ENCODE data around the gene MROH2A. TPM values are rescaled to one million over a fixed set of nuclear protein-coding genes. Genes with fewer than 3 reads are reported as not detected.

Gene MROH2A
- total and polyA plus RNA-seq, 10 donors: 0.27 to 1.5 (median 0.43) TPM; not detected in 7

- H3K27me3 ChIP-seq (replicated peaks in 1 of 7): no peaks in the 10 kb centered on the region
- WGBS, 5 donors: 85 to 93% (median 92%) methylated on average over 9 of the region's 9 CpGs
- no peak overlapping the region for H3K27ac ChIP-seq
- intact Hi-C loops (cut with DNase I; ENCODE audit: low total_unique reads): no loop called here
- H3K9me3 ChIP-seq: no peaks in the 10 kb centered on the region
- H3K4me3 ChIP-seq: no peak overlapping the region
- peaks cover 0 to 91% (median 0%) of the 10 kb centered on the region in 6 donors for H3K36me3 ChIP-seq
- no peaks in the 10 kb centered on the region for H3K4me1 ChIP-seq
- TF ChIP-seq POLR2A (IDR thresholded peaks at IDR 0.05) (no peak), POLR2AphosphoS5 (IDR thresholded peaks at IDR 0.05) (no peak), CTCF (IDR thresholded peaks at IDR 0.05 in 8 of 11, conservative IDR thresholded peaks at IDR 0.05 in 3 of 11) (no peak)
- peak; percentile 30 for DNase-seq
These were observed 59.6 kb downstream of the MROH2A start for GRCh38 chr2:233837694-233838229.

GRCh38 chr2:233838251-233838650 lies 60.1 kb downstream of the MROH2A start:
- peak; percentile 20 for DNase-seq
- Histone ChIP-seq H3K4me1 (no peaks in the 10 kb centered on the region), H3K4me3 (no peak overlapping the region), H3K36me3 (peaks cover 0 to 96% (median 0%) of the 10 kb centered on the region in 6 donors), H3K27ac (no peak overlapping the region), H3K27me3 (replicated peaks in 1 of 7) (no peaks in the 10 kb centered on the region), H3K9me3 (no peaks in the 10 kb centered on the region)
- intact Hi-C loops (cut with DNase I; ENCODE audit: low total_unique reads): no loop called here
- 80 to 94% (median 88%) methylated on average over 7 of the region's 7 CpGs for WGBS, 5 donors
- TF ChIP-seq POLR2AphosphoS5 (IDR thresholded peaks at IDR 0.05) (no peak), CTCF (IDR thresholded peaks at IDR 0.05 in 8 of 11, conservative IDR thresholded peaks at IDR 0.05 in 3 of 11) (no peak), POLR2A (IDR thresholded peaks at IDR 0.05) (no peak)

GRCh38 chr2:233838726-233839446 lies 60.8 kb downstream of the MROH2A start:
- 87 to 95% (median 92%) methylated on average over 12 of the region's 12 CpGs for WGBS, 5 donors
- no peak for TF ChIP-seq POLR2A (IDR thresholded peaks at IDR 0.05)
- TF ChIP-seq POLR2AphosphoS5 (IDR thresholded peaks at IDR 0.05): no peak
- TF ChIP-seq CTCF (IDR thresholded peaks at IDR 0.05 in 8 of 11, conservative IDR thresholded peaks at IDR 0.05 in 3 of 11): no peak
- Histone ChIP-seq H3K4me1 (no peaks in the 10 kb centered on the region), H3K27me3 (replicated peaks in 1 of 7) (no peaks in the 10 kb centered on the region), H3K9me3 (no peaks in the 10 kb centered on the region), H3K27ac (no peak overlapping the region), H3K36me3 (peaks cover 0 to 100% (median 0%) of the 10 kb centered on the region in 6 donors), H3K4me3 (no peak overlapping the region)
- DNase-seq: peak; percentile 45
- intact Hi-C loops (cut with DNase I; ENCODE audit: low total_unique reads): no loop called here

GRCh38 chr2:233839447-233839820 lies 61.3 kb downstream of the MROH2A start:
- WGBS, 5 donors: 94 to 98% (median 97%) methylated on average over 10 of the region's 10 CpGs
- no peak overlapping the region for H3K4me3 ChIP-seq
- H3K27me3 ChIP-seq (replicated peaks in 1 of 7): no peaks in the 10 kb centered on the region
- H3K36me3 ChIP-seq: peaks cover 0 to 100% (median 0%) of the 10 kb centered on the region in 6 donors
- TF ChIP-seq POLR2A (IDR thresholded peaks at IDR 0.05): no peak
- TF ChIP-seq POLR2AphosphoS5 (IDR thresholded peaks at IDR 0.05): no peak
- no peak for TF ChIP-seq CTCF (IDR thresholded peaks at IDR 0.05 in 8 of 11, conservative IDR thresholded peaks at IDR 0.05 in 3 of 11)
- no peak overlapping the region for H3K27ac ChIP-seq
- intact Hi-C loops (cut with DNase I; ENCODE audit: low total_unique reads): no loop called here
- no peaks in the 10 kb centered on the region for H3K4me1 ChIP-seq
- peak; percentile 54 for DNase-seq
- no peaks in the 10 kb centered on the region for H3K9me3 ChIP-seq

Measured in spleen (tissue), 11 donors.